Neutrophil (primary cell): ENCODE data around the gene C1orf167.

Experiments used
- H3K27ac ChIP-seq: fragments of 200-600 bp; sonication (generic); 2 replicates; pipeline ENCODE4 v1.5.1; 2016; ENCODE audit warnings: mild to moderate bottlenecking, moderate library complexity
- H3K27me3 ChIP-seq: fragments of 200-600 bp; sonication (generic); 2 replicates; pipeline ENCODE4 v1.6.0; 2016; ENCODE audit warnings: mild to moderate bottlenecking
- H3K36me3 ChIP-seq: fragments of 200-600 bp; sonication (generic); 2 replicates; pipeline ENCODE4 v1.5.1; 2017
- H3K4me1 ChIP-seq, 2 experiments: fragments of 200-600 bp in 1 of 2; sonication (generic) in 1 of 2; 1 replicate in 1 of 2; 2 replicates in 1 of 2; pipeline versions ENCODE4 v1.5.1 to v1.6.1; 2013 to 2016; ENCODE audit warnings: low read depth in 1 of 2, low read length in 1 of 2, mild to moderate bottlenecking in 1 of 2, moderate library complexity in 1 of 2; ENCODE audit not compliant: control insufficient read depth in 1 of 2, insufficient read depth in 1 of 2
- H3K4me3 ChIP-seq, 2 experiments: fragments of 200-600 bp in 1 of 2; sonication (generic) in 1 of 2; 1 replicate in 1 of 2; 2 replicates in 1 of 2; pipeline ENCODE4 v1.5.1; 2013 to 2016; ENCODE audit warnings: low read depth in 1 of 2, low read length in 1 of 2, mild to moderate bottlenecking in 1 of 2, moderate library complexity in 1 of 2
- H3K9me3 ChIP-seq: fragments of 200-600 bp; sonication (generic); 2 replicates; pipeline ENCODE4 v1.5.1; 2016
- TF ChIP-seq, protein P1 (sequence below): fragments of 200-600 bp; sonication (generic); IDR thresholded peaks from 2 replicates; pipeline ENCODE4 v1.5.1; 2016; ENCODE audit warnings: antibody characterized with exemption

Gene C1orf167

DNA sequence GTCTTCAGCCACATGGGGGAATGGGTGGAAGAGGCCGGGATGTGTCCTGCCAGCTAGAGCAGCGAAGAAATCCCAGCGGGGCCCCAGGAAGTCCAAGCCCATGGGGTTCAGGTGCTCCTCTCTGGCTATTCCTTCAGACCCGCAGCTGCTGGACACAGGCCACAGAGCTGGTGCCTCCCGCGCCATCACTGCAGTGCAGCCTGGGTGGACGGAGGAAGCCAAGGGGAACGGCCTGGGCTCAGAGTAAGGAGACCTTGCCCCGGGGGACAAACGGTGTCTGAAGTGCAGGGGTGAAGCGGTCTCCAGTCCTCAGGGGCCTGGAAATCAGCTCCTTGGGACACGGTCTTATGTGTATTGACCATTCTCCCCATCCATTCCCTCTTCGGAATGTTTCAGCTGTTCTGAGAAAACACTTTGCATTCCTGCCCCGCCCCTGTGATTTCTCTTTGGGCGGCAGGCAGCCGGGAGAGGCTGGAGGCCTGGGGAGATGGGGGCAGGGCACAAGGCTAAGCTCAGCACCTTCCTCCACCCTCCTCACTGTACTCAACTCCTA is 25.3 kb downstream of the C1orf167 start:
- Histone ChIP-seq H3K9me3 (no peaks in the 10 kb centered on the region), H3K4me1 (no peaks in the 10 kb centered on the region), H3K27ac (no peak overlapping the region), H3K27me3 (peaks cover 17% of the 10 kb centered on the region), H3K4me3 (no peak overlapping the region), H3K36me3 (peaks cover 35% of the 10 kb centered on the region)
- TF ChIP-seq, protein P1, sequence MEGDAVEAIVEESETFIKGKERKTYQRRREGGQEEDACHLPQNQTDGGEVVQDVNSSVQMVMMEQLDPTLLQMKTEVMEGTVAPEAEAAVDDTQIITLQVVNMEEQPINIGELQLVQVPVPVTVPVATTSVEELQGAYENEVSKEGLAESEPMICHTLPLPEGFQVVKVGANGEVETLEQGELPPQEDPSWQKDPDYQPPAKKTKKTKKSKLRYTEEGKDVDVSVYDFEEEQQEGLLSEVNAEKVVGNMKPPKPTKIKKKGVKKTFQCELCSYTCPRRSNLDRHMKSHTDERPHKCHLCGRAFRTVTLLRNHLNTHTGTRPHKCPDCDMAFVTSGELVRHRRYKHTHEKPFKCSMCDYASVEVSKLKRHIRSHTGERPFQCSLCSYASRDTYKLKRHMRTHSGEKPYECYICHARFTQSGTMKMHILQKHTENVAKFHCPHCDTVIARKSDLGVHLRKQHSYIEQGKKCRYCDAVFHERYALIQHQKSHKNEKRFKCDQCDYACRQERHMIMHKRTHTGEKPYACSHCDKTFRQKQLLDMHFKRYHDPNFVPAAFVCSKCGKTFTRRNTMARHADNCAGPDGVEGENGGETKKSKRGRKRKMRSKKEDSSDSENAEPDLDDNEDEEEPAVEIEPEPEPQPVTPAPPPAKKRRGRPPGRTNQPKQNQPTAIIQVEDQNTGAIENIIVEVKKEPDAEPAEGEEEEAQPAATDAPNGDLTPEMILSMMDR, result no peak

DNA sequence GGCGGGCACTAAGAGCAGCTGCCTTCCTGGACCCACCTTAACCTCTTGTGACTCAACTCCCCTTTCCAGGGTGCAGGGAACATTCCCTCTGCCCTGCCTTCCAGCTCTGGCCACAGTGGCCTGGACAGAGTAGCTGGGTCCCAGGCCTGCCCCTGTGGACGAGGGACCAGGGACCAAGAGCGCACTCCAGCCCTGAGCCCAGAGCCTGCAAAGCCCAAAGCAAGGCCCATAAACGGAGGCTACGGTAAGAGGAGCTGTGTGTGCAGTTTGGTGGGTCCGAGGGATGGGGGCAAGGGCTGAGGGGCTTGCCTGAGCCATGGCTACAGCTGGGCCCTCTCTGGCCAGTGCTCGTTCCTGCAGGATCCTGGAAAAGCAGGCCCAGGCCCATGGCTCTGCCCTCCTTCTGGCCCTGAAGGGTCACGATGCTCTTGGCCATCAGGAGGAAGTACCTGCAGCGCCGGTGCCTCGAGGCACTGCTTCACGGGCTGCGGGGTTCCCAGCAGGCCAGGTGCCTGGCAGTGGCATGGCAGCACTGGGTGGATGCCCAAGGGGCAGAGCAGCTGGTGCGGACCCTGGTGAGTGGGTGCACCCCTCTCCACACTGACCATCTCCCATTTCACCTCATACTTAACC is 25.9 kb downstream of the C1orf167 start:
- H3K9me3 ChIP-seq, result no peaks in the 10 kb centered on the region
- peaks cover 41% of the 10 kb centered on the region for H3K36me3 ChIP-seq
- no peak overlapping the region for H3K27ac ChIP-seq
- H3K4me1 ChIP-seq, result no peaks in the 10 kb centered on the region
- TF ChIP-seq, protein P1, result no peak
- no peak overlapping the region for H3K4me3 ChIP-seq
- peaks cover 17% of the 10 kb centered on the region for H3K27me3 ChIP-seq

DNA sequence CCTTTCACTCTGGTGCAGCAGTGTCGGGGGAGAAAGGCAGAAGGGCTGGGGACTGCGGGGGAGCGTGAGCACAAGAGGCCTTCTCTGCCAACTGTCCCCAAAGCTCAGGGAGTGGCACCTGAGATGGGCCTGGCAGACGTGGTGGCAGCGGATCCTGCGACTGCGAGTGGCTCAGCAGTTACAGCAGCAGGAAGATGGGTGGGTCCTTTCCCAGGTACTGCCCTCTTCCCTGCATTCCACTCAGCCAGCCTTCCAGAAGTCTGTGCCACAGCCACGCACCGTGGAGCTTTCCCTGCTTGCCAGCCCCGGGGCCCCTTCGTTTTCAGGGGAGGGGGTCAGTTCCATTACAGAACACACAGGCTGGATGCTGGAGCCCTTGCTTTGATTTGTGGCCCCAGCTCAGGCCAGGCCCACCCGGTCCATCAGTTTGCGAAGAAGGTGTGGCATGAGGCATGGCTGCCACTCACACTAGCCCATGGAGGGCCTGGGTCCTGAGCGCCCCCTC is 26.6 kb downstream of the C1orf167 start:
- peaks cover 46% of the 10 kb centered on the region for H3K36me3 ChIP-seq
- H3K9me3 ChIP-seq, result no peaks in the 10 kb centered on the region
- H3K4me1 ChIP-seq, result no peaks in the 10 kb centered on the region
- TF ChIP-seq, protein P1, result no peak
- no peak overlapping the region for H3K27ac ChIP-seq
- no peak overlapping the region for H3K4me3 ChIP-seq
- H3K27me3 ChIP-seq, result peaks cover 17% of the 10 kb centered on the region

DNA sequence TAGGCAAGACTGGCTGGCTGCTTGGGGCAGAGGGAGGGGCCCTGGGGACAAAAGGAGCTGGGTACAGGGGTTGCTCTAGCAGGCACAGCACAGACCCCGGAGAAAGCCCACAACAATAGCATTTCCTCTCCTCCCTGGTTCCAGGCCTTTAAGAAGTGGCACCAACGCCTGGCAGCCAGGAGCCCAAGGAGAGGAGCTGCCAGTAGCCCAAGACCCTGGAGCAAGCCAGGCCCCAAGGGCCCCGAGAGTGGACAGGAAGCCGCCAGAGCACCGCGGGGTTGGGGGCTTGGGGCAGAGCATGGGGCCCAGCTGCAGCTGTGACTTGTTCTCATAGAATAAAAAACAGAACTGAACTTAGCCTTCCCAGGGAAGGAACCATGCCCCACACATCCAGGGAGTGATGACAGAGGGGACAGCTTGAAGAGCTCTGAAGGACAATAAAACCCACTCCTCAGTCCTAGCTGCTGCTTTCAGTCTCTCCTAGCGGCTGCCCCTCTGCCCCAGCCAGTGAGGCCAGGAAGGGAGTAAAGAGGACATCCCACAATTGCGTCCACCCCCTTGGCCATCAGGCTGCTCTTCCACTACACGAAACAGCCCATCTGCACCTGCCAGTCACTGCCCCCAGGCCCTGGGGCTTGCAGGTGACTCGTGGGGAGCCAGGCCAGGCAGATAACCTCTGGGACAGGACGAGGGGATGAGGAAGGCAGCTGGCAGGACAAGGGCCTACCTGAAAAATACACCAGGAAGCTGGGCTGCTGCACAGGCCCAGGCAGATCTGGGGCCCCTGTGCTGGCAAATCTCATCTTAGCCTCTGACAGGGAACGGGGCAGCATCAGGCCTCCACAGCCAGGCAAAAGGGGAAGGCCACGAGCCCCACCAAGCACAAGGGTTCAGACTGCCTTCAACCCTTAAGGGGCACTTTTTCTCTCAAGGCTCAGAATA is 27.4 kb downstream of the C1orf167 start:
- TF ChIP-seq, protein P1, result no peak
- peaks cover 54% of the 10 kb centered on the region for H3K36me3 ChIP-seq
- H3K27ac ChIP-seq, result no peak overlapping the region
- peaks cover 15% of the 10 kb centered on the region for H3K27me3 ChIP-seq
- no peaks in the 10 kb centered on the region for H3K9me3 ChIP-seq
- H3K4me1 ChIP-seq, result no peaks in the 10 kb centered on the region
- no peak overlapping the region for H3K4me3 ChIP-seq

DNA sequence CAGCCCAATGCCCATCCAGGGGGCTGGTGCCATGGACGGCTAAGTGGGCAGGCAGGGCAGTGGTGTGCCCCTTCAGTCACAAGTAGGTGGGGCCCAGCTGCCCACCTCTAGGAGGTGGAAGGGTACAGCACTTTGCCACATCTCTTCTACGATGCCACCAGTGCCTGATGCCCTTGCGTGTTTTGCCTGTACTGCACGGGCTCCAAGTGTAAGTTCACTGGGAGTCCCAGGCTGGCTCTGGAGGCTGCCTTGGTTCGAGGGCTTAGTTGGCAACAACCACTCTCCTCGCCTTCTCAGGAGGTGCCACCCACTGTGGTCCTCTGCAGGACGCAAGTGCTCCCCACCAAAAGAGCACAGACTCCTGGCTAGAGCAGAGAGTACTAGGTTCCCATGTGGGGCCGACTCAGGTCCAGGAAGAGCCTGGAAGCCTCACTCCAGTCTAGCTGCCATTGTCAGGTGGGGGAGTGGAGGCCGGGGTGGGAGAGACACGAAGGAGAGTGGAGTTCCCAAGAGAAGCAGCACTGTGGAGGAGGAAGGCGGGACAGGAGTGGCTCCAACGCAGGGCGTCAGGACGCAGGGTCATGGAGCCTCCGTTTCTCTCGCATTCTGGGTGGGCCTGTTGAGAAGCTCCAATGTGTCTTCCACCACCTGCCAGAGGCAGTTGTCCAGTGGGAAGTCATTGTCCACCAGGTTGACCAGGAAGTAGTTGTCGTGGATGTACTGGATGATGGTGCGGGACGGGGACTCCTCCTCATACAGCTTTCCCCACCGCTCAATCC is 28.3 kb downstream of the C1orf167 start:
- TF ChIP-seq, protein P1, result no peak
- H3K27me3 ChIP-seq, result peaks cover 6% of the 10 kb centered on the region
- no peaks in the 10 kb centered on the region for H3K4me1 ChIP-seq
- no peak overlapping the region for H3K27ac ChIP-seq
- peaks cover 62% of the 10 kb centered on the region for H3K36me3 ChIP-seq
- no peak overlapping the region for H3K4me3 ChIP-seq
- no peaks in the 10 kb centered on the region for H3K9me3 ChIP-seq
